ENCODE results near the gene WFIKKN2. TPM values are rescaled to one million over a fixed set of nuclear protein-coding genes. Genes with fewer than 3 reads are reported as not detected.

The WFIKKN2 gene
- total and polyA plus RNA-seq, 8 donors = 0.65 to 1.2 (median 1.0) TPM; not detected in 2

GRCh38 chr17:50881182-50881581 lies 45.8 kb downstream of the WFIKKN2 start:
- no peaks in the 10 kb centered on the region for H3K27me3 ChIP-seq
- H3K4me3 ChIP-seq = no peak overlapping the region
- DNase-seq = no peak
- intact Hi-C loops (cut with DNase I) = no loop called here
- TF ChIP-seq CTCF (IDR thresholded peaks at IDR 0.05) = no peak
- H3K27ac ChIP-seq = no peak overlapping the region
- no peak for ATAC-seq
- H3K9me3 ChIP-seq = peaks cover 0 to 7% of the 10 kb centered on the region in 2 donors
- peaks cover 4 to 17% of the 10 kb centered on the region in 2 donors for H3K4me1 ChIP-seq
- no peaks in the 10 kb centered on the region for H3K36me3 ChIP-seq

- no peak overlapping the region for H3K4me3 ChIP-seq
- H3K27ac ChIP-seq = no peak overlapping the region
- TF ChIP-seq CTCF (IDR thresholded peaks at IDR 0.05) = no peak
- intact Hi-C loops (cut with DNase I) = no loop called here
- no peak for DNase-seq
- no peaks in the 10 kb centered on the region for H3K36me3 ChIP-seq
- peaks cover 0 to 7% of the 10 kb centered on the region in 2 donors for H3K9me3 ChIP-seq
- H3K27me3 ChIP-seq = no peaks in the 10 kb centered on the region
- no peak for ATAC-seq
- peaks cover 4 to 17% of the 10 kb centered on the region in 2 donors for H3K4me1 ChIP-seq
Observed at GRCh38 chr17:50882851-50883250, 47.5 kb downstream of the WFIKKN2 start.

DNA sequence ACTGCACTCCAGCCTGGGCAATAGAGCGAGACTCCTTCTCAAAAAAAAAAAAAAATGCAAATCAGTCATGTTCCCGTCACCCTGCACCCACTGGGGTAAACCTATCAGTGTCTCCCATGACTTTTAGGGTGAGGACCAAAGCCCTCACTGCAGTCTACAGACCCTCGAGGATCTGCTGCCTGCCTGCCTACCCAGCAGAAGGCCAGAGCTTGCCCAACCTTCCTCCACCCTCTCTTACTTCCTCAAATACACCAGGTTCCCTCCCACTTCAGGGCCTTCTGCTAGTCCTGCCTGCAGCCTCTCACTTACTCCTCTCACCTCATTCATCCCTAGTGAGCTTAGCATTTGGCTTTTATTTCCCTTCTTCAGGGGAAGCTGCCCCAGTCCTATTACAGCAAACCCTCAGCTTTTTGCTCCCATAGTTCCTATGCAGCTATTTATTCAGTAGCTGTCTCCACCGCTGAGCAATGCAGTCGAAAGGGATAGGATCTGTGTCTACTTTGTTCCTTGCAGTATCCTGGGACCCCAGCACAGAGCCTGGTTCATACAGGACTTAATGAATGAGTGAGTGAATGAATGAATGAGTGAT lies 48.6 kb downstream of the WFIKKN2 start:
- Histone ChIP-seq H3K36me3 (no peaks in the 10 kb centered on the region), H3K9me3 (peaks cover 0 to 7% of the 10 kb centered on the region in 2 donors), H3K4me1 (peaks cover 4 to 17% of the 10 kb centered on the region in 2 donors), H3K4me3 (no peak overlapping the region), H3K27me3 (no peaks in the 10 kb centered on the region), H3K27ac (peak overlapping the region in 1 of 2 donors; percentile 64)
- DNase-seq = peak in 1 of 4 donors; percentile 54
- intact Hi-C loops (cut with DNase I) = no loop called here
- peak; percentile 81 for ATAC-seq
- TF ChIP-seq CTCF (IDR thresholded peaks at IDR 0.05) = no peak

GRCh38 chr17:50884439-50885311 lies 49.3 kb downstream of the WFIKKN2 start:
- H3K27ac ChIP-seq = peak overlapping the region in 1 of 2 donors; percentile 64
- intact Hi-C loops (cut with DNase I) = no loop called here
- no peaks in the 10 kb centered on the region for H3K36me3 ChIP-seq
- ATAC-seq = peak; percentile 95
- peaks cover 4 to 17% of the 10 kb centered on the region in 2 donors for H3K4me1 ChIP-seq
- no peak for TF ChIP-seq CTCF (IDR thresholded peaks at IDR 0.05)
- no peak overlapping the region for H3K4me3 ChIP-seq
- peaks cover 0 to 5% of the 10 kb centered on the region in 2 donors for H3K9me3 ChIP-seq
- DNase-seq = peak in 1 of 4 donors; percentile 52
- no peaks in the 10 kb centered on the region for H3K27me3 ChIP-seq

DNA sequence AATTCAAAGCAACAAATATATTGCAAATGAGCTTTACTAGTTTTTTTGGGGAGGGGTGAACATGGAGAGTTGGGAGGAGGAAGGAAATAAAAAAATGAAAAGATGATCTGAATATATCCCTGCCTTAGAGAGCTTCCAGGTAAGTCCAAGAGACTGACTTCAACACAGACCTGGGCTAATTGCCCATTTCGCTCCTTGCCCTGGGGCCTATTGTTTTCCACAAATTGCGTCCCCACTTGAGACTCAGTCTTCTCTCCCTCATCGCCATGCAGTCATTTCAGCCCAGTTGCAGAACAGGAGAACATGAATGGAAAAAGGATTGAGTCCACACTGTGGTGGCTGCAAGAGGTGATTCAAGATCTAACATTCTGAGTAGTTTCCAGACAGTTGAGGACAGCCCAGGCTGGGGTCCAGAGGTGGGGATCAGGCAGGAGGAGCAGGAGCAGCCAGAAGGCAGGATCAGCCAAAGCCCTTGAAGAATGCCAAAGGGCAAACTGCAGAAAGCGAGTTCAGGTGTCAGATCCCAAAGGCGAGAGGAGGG lies 52.4 kb downstream of the WFIKKN2 start:
- TF ChIP-seq CTCF (IDR thresholded peaks at IDR 0.05) = no peak
- no peak for ATAC-seq
- intact Hi-C loops (cut with DNase I) = no loop called here
- Histone ChIP-seq H3K4me1 (peaks cover 4 to 17% of the 10 kb centered on the region in 2 donors), H3K27ac (no peak overlapping the region), H3K4me3 (no peak overlapping the region), H3K9me3 (no peaks in the 10 kb centered on the region), H3K27me3 (no peaks in the 10 kb centered on the region), H3K36me3 (no peaks in the 10 kb centered on the region)
- no peak for DNase-seq

Data from left lung (tissue), 10 donors.